ENCODE results near the gene BTN1A1. TPM values are rescaled to one million over a fixed set of nuclear protein-coding genes. Genes with fewer than 3 reads are reported as not detected.

Gene BTN1A1
- total and polyA plus RNA-seq, 9 of the 15 experiments (the other 6 are each of a cell fraction or from before 2014, with no cell fraction given) = 0.01 to 0.15 (median 0.06) TPM; not detected in 4

GRCh38 chr6:26520850-26521599, 20.9 kb downstream of the BTN1A1 start (continued):
- TF ChIP-seq ZNF407 (IDR thresholded peaks at IDR 0.05; ENCODE audit: low read depth) (peak; percentile 76), BRF1 (IDR thresholded peaks at IDR 0.05; ENCODE audit: borderline replicate concordance, extremely low read depth, insufficient read length) (peak; percentile 20), TBL1XR1 (IDR thresholded peaks at IDR 0.05; ENCODE audit: low read length in 2 of 2) (peak; percentile 2 to 95; a peak in 3 of 4 replicates), FOXA1 (IDR thresholded peaks at IDR 0.05; ENCODE audit: borderline replicate concordance) (no peak), ZBTB2 (IDR thresholded peaks at IDR 0.05) (0 out of 2 replicates have a peak, but pooled peaks have one; percentile 46), RBBP5 (IDR thresholded peaks at IDR 0.05; ENCODE audit: borderline replicate concordance, insufficient read depth, low read length, poor library complexity, severe bottlenecking) (peak; percentile 67), ZNF165 (CRISPR knock-in tag; IDR thresholded peaks at IDR 0.05; ENCODE audit: borderline replicate concordance) (no peak), TAF1 (IDR thresholded peaks at IDR 0.05; ENCODE audit: control insufficient read depth, extremely low read depth, insufficient read depth, low read length, severe bottlenecking) (peak; percentile 84), ZNF431 (CRISPR knock-in tag; IDR thresholded peaks at IDR 0.05) (no peak), HCFC1 (IDR thresholded peaks at IDR 0.05; ENCODE audit: low read depth, low read length) (no peak; the same call in 1 of the 2 replicates), ZBTB33 (CRISPR knock-in tag; IDR thresholded peaks at IDR 0.05) (no peak), NFATC3 (IDR thresholded peaks at IDR 0.05) (0 out of 2 replicates have a peak, but pooled peaks have one; percentile 73), POLR2H (tag; IDR thresholded peaks at IDR 0.05; ENCODE audit: low read depth) (peak; percentile 100), ZNF551 (CRISPR knock-in tag; IDR thresholded peaks at IDR 0.05) (no peak)
